H9 (cell line): ENCODE results near the gene CERS4. TPM values are rescaled to one million over a fixed set of nuclear protein-coding genes. Genes with fewer than 3 reads are reported as not detected.

Source experiments
- DNase-seq: peaks from one replicate; pipeline ENCODE4 v3.0.0-alpha.2; 2017
- H2AFZ ChIP-seq: one replicate; pipeline ENCODE4 v1.6.1; 2013; ENCODE audit warnings: mild to moderate bottlenecking, low read length, control low read depth, moderate library complexity
- H2AK5ac ChIP-seq: 2 replicates; pipeline ENCODE4 v1.6.1; 2013; ENCODE audit warnings: low read length, control low read depth, mixed read lengths; ENCODE audit not compliant: insufficient read length
- H2BK120ac ChIP-seq: one replicate; pipeline ENCODE4 v1.6.1; 2013; ENCODE audit warnings: low read depth, mild to moderate bottlenecking, low read length, control low read depth, inconsistent platforms; ENCODE audit not compliant: poor library complexity, severe bottlenecking
- H2BK12ac ChIP-seq: 2 replicates; pipeline ENCODE4 v1.6.1; 2013; ENCODE audit warnings: low read length, control low read depth, mixed read lengths, low read depth; ENCODE audit not compliant: insufficient read length
- H2BK15ac ChIP-seq: 2 replicates; pipeline ENCODE4 v1.6.1; 2013; ENCODE audit warnings: low read depth, low read length, control low read depth
- H2BK20ac ChIP-seq: one replicate; pipeline ENCODE4 v1.6.1; 2013; ENCODE audit warnings: low read depth, mild to moderate bottlenecking, low read length, control low read depth, inconsistent platforms; ENCODE audit not compliant: poor library complexity, severe bottlenecking
- H2BK5ac ChIP-seq: 2 replicates; pipeline ENCODE4 v1.6.1; 2013; ENCODE audit warnings: low read length, control low read depth, mixed read lengths; ENCODE audit not compliant: insufficient read length
- H3K14ac ChIP-seq: 2 replicates; pipeline ENCODE4 v1.6.1; 2013; ENCODE audit warnings: low read length, control low read depth; ENCODE audit not compliant: insufficient read depth
- H3K18ac ChIP-seq: 2 replicates; pipeline ENCODE4 v1.6.1; 2013; ENCODE audit warnings: low read depth, mild to moderate bottlenecking, mixed read lengths, low read length, control low read depth; ENCODE audit not compliant: insufficient read length
- H3K23ac ChIP-seq: 2 replicates; pipeline ENCODE4 v1.6.1; 2013; ENCODE audit warnings: low read length, control low read depth, mixed read lengths, low read depth; ENCODE audit not compliant: insufficient read length
- H3K23me2 ChIP-seq: 2 replicates; pipeline ENCODE4 v1.6.1; 2013; ENCODE audit warnings: low read depth, mild to moderate bottlenecking, mixed read lengths, low read length, control low read depth; ENCODE audit not compliant: insufficient read length, poor library complexity, severe bottlenecking
- H3K27ac ChIP-seq: 2 replicates; pipeline ENCODE4 v1.5.1; 2013; ENCODE audit warnings: low read length, control low read depth, mixed read lengths, low read depth; ENCODE audit not compliant: insufficient read length
- H3K27me3 ChIP-seq: 2 replicates; pipeline ENCODE4 v1.6.1; 2013; ENCODE audit warnings: low read length, control low read depth, inconsistent platforms; ENCODE audit not compliant: insufficient read depth
- H3K4ac ChIP-seq: 2 replicates; pipeline ENCODE4 v1.6.1; 2013; ENCODE audit warnings: low read depth, mild to moderate bottlenecking, control low read depth, inconsistent platforms, low read length, moderate library complexity
- H3K4me1 ChIP-seq: 2 replicates; pipeline ENCODE4 v1.6.1; 2013; ENCODE audit warnings: low read length, control low read depth, inconsistent platforms; ENCODE audit not compliant: insufficient read depth
- H3K4me2 ChIP-seq: 2 replicates; pipeline ENCODE4 v1.6.1; 2013; ENCODE audit warnings: low read length, control low read depth, mixed read lengths; ENCODE audit not compliant: insufficient read length, insufficient read depth
- H3K56ac ChIP-seq: 2 replicates; pipeline ENCODE4 v1.6.1; 2013; ENCODE audit warnings: low read depth, mild to moderate bottlenecking, mixed read lengths, low read length, control low read depth; ENCODE audit not compliant: insufficient read length
- H3K79me1 ChIP-seq: 2 replicates; pipeline ENCODE4 v1.6.1; 2013; ENCODE audit warnings: low read depth, mild to moderate bottlenecking, moderate library complexity, low read length, control low read depth, inconsistent platforms; ENCODE audit not compliant: insufficient read depth, poor library complexity, severe bottlenecking
- H3K79me2 ChIP-seq: 2 replicates; pipeline ENCODE4 v1.6.1; 2013; ENCODE audit warnings: low read length, control low read depth, inconsistent platforms; ENCODE audit not compliant: insufficient read depth
- H3K9ac ChIP-seq: 2 replicates; pipeline ENCODE4 v1.6.1; 2013; ENCODE audit warnings: low read length, control low read depth, mixed read lengths; ENCODE audit not compliant: insufficient read length; ENCODE audit errors: extremely low read depth
- H3K9me3 ChIP-seq: one replicate; pipeline ENCODE4 v1.6.1; 2013; ENCODE audit warnings: low read depth, low read length, inconsistent platforms; ENCODE audit not compliant: control insufficient read depth
- H3T11ph ChIP-seq: one replicate; pipeline ENCODE4 v1.6.1; 2013; ENCODE audit warnings: mild to moderate bottlenecking, low read length, control low read depth, inconsistent platforms
- H4K20me1 ChIP-seq: one replicate; pipeline ENCODE4 v1.6.1; 2013; ENCODE audit not compliant: control insufficient read depth, insufficient read length, insufficient read depth
- H4K5ac ChIP-seq: 2 replicates; pipeline ENCODE4 v1.6.1; 2013; ENCODE audit warnings: low read depth, mild to moderate bottlenecking, mixed read lengths, low read length, control low read depth; ENCODE audit not compliant: insufficient read length
- H4K8ac ChIP-seq: replicated peaks from 2 replicates; pipeline ENCODE4 v1.6.1; 2013; ENCODE audit warnings: low read length, control low read depth, mixed read lengths, low read depth; ENCODE audit not compliant: insufficient read length
- H4K91ac ChIP-seq: 2 replicates; pipeline ENCODE4 v1.6.1; 2013; ENCODE audit warnings: low read depth, mild to moderate bottlenecking, moderate library complexity, mixed read lengths, low read length, control low read depth; ENCODE audit not compliant: insufficient read length
- H3K27ac Mint-ChIP-seq, 3 experiments: 2 replicates in 2 of 3; 3 replicates in 1 of 3; pipeline ENCODE4 v1.8.0; 2020 to 2021; ENCODE audit warnings: mixed read lengths in 3 of 3, mild to moderate bottlenecking in 1 of 3, moderate library complexity in 1 of 3
- H3K27me3 Mint-ChIP-seq: 2 replicates; pipeline ENCODE4 v1.8.0; 2021; ENCODE audit warnings: low read depth, mild to moderate bottlenecking, moderate library complexity, mixed read lengths
- H3K36me3 Mint-ChIP-seq, 3 experiments: 2 replicates in 2 of 3; 3 replicates in 1 of 3; pipeline ENCODE4 v1.8.0; 2020 to 2021; ENCODE audit warnings: low read depth in 3 of 3, mixed read lengths in 3 of 3; ENCODE audit not compliant: insufficient read depth in 1 of 3
- H3K4me1 Mint-ChIP-seq, 2 experiments: 2 replicates each; pipeline ENCODE4 v1.8.0; 2020; ENCODE audit warnings: mixed read lengths in 2 of 2
- H3K4me3 Mint-ChIP-seq, 2 experiments: 2 replicates in 1 of 2; 3 replicates in 1 of 2; pipeline ENCODE4 v1.8.0; 2020 to 2021; ENCODE audit warnings: mild to moderate bottlenecking in 2 of 2, mixed read lengths in 2 of 2, moderate library complexity in 1 of 2
- H3K9me3 Mint-ChIP-seq, 2 experiments: 2 replicates in 1 of 2; 3 replicates in 1 of 2; pipeline ENCODE4 v1.8.0; 2020; ENCODE audit warnings: mild to moderate bottlenecking in 2 of 2, mixed read lengths in 2 of 2, moderate library complexity in 1 of 2
- WGBS: extraction: QIAGEN DNeasy Blood & Tissue Kit; methylation state at CpG from one replicate; pipeline ENCODE4 v1.1.7; 2013; ENCODE audit warnings: missing lambda C conversion rate, low lambda C conversion rate, mixed read lengths; ENCODE audit not compliant: insufficient read length; ENCODE audit errors: extremely low coverage; 5-methylcytosine and 5-hydroxymethylcytosine counted together
- total RNA-seq: library from RNA; stranded (reverse); gene quantifications from 2 replicates; pipeline ENCODE4 v1.2.1, GENCODE V29; 2021
- TF ChIP-seq, protein P1 (sequence below): fragments of 200-600 bp; sonication (generic); conservative IDR thresholded peaks from 3 replicates; pipeline ENCODE4 v1.8.0; 2021; ENCODE audit warnings: antibody characterized with exemption, mild to moderate bottlenecking

The CERS4 gene
- total RNA-seq, 1 experiment from 2014 or later: 62.6 TPM

DNA sequence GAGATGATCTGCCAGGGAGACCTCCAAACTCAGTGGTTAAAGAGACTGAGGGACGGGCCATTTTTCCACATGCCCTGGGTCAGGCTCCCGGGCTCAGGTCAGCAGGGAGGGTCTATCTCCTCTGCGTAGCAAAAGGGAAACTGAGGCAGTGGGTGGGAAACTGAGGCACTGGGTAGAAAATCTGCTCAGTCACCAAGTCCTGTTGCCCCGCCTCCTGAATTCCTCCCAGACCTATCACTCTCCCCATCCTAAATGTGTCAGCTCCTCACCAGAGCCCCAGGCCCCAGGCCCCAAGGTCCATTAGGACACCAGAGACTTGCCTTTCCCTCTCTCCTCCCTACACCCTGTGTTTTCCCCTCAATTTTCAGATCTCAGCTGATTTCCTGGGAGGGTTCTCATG lies 96.6 kb downstream of the CERS4 start:
- no peak overlapping the region for H3K27ac ChIP-seq
- no peak overlapping the region for H3K23ac ChIP-seq
- H3K9ac ChIP-seq: no peak overlapping the region
- no peaks in the 10 kb centered on the region for H3K79me1 ChIP-seq
- no peak overlapping the region for H2AFZ ChIP-seq
- peaks cover 22 to 30% of the 10 kb centered on the region in 2 experiments for H3K4me1 Mint-ChIP-seq
- H4K5ac ChIP-seq: no peak overlapping the region
- H2BK120ac ChIP-seq: no peak overlapping the region
- peaks cover 23 to 35% (median 23%) of the 10 kb centered on the region in 3 experiments for H3K36me3 Mint-ChIP-seq
- H3K14ac ChIP-seq: no peak overlapping the region
- no peaks in the 10 kb centered on the region for H3K4me1 ChIP-seq
- no peaks in the 10 kb centered on the region for H4K20me1 ChIP-seq
- no CpG with 5 or more reads among the region's 4 CpGs for WGBS
- no peak overlapping the region for H3K56ac ChIP-seq
- no peak overlapping the region for H3K18ac ChIP-seq
- no peaks in the 10 kb centered on the region; the same call in 1 of the 2 replicates for H3K79me2 ChIP-seq
- no peak overlapping the region for H3T11ph ChIP-seq
- H3K9me3 ChIP-seq: no peaks in the 10 kb centered on the region
- H2BK15ac ChIP-seq: no peak overlapping the region
- no peak overlapping the region for H3K4me3 Mint-ChIP-seq
- no peaks in the 10 kb centered on the region for H3K27me3 Mint-ChIP-seq
- no peak overlapping the region for H2BK5ac ChIP-seq
- TF ChIP-seq, protein P1, sequence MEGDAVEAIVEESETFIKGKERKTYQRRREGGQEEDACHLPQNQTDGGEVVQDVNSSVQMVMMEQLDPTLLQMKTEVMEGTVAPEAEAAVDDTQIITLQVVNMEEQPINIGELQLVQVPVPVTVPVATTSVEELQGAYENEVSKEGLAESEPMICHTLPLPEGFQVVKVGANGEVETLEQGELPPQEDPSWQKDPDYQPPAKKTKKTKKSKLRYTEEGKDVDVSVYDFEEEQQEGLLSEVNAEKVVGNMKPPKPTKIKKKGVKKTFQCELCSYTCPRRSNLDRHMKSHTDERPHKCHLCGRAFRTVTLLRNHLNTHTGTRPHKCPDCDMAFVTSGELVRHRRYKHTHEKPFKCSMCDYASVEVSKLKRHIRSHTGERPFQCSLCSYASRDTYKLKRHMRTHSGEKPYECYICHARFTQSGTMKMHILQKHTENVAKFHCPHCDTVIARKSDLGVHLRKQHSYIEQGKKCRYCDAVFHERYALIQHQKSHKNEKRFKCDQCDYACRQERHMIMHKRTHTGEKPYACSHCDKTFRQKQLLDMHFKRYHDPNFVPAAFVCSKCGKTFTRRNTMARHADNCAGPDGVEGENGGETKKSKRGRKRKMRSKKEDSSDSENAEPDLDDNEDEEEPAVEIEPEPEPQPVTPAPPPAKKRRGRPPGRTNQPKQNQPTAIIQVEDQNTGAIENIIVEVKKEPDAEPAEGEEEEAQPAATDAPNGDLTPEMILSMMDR: no peak
- peaks cover 11% of the 10 kb centered on the region for H3K23me2 ChIP-seq
- H2AK5ac ChIP-seq: no peak overlapping the region
- H2BK12ac ChIP-seq: no peak overlapping the region
- no peaks in the 10 kb centered on the region for H3K9me3 Mint-ChIP-seq
- no peaks in the 10 kb centered on the region for H3K27me3 ChIP-seq
- no peak overlapping the region for H4K91ac ChIP-seq
- DNase-seq: no peak
- no peak overlapping the region for H3K4me2 ChIP-seq
- no peak overlapping the region for H3K27ac Mint-ChIP-seq
- H4K8ac ChIP-seq: no peak overlapping the region
- H2BK20ac ChIP-seq: no peak overlapping the region
- H3K4ac ChIP-seq: no peak overlapping the region
